Neural progenitor cell (in vitro differentiated cells): ENCODE data around the gene SGCG.

Experiments
- CTCF ChIP-seq: fragments of 200-600 bp; sonication (generic); IDR thresholded peaks from 2 replicates; pipeline ENCODE4 v1.5.1; 2017; ENCODE audit warnings: antibody characterized with exemption, mild to moderate bottlenecking
- EZH2phosphoT487 ChIP-seq: fragments of 200-600 bp; sonication (generic); IDR thresholded peaks from 2 replicates; pipeline ENCODE4 v1.6.1; 2017; ENCODE audit warnings: antibody characterized with exemption

- no peak for TF ChIP-seq CTCF
- no peak for TF ChIP-seq EZH2phosphoT487
Measured at GRCh38 chr13:23231241-23231640, 50.5 kb downstream of the SGCG start.
